ENCODE data around the gene SLC16A5. TPM values are rescaled to one million over a fixed set of nuclear protein-coding genes. Genes with fewer than 3 reads are reported as not detected.

Gene SLC16A5
- total and polyA plus RNA-seq, 2 donors (not counting 1 experiment from before 2014, with no cell fraction given): 9.3 to 14.5 TPM

GRCh38 chr17:75113798-75114551, 26.2 kb downstream of the SLC16A5 start:
- H3K4me1 Mint-ChIP-seq: peaks cover 63% of the 10 kb centered on the region
- H3K4me2 ChIP-seq (replicated peaks; ENCODE audit: low read depth, low read length, poor library complexity, severe bottlenecking): peak overlapping the region; percentile 82
- ChIA-PET CTCF (interaction anchor here (0.5 to 11.4 kb wide), 73 partner anchors 10 to 453 kb away, joined by 3 to 373 read pairs (median 4); partner anchors contain the start of genes HID1, JPT1, MIF4GD and MRPS7), POLR2A (interaction anchor here (0.6 to 5.4 kb wide), 12 partner anchors 9 to 176 kb away, joined by 3 to 49 read pairs (median 4); partner anchors contain the start of genes JPT1, MIF4GD, MRPL58 and NT5C)
- H3K9ac ChIP-seq (ENCODE audit: low read length): peak overlapping the region; percentile 71
- H3K27me3 ChIP-seq (replicated peaks in 1 of 4; ENCODE audit: control extremely low read depth in 1 of 4, control insufficient read depth in 3 of 4, insufficient read depth in 4 of 4, low read length in 3 of 4): no peaks in the 10 kb centered on the region
- ATAC-seq (ENCODE audit: low read depth) (peak; percentile 55), DNase-seq (peak; percentile 94)
- no peaks in the 10 kb centered on the region for H3K9me3 Mint-ChIP-seq (ENCODE audit: insufficient read depth)
- H3K4me3 Mint-ChIP-seq: peak overlapping the region; percentile 93
- peaks cover 6% of the 10 kb centered on the region for H4K20me1 ChIP-seq (ENCODE audit: control insufficient read depth, insufficient read depth, low read length, poor library complexity, severe bottlenecking)
- H3K4me3 ChIP-seq (ENCODE audit: control extremely low read depth in 1 of 5, extremely low read depth in 1 of 5, insufficient read depth in 1 of 5, low read depth in 2 of 5, low read length in 4 of 5): peak overlapping the region; percentile 51 to 81 (median 60)
- peaks cover 37% of the 10 kb centered on the region for H3K79me2 ChIP-seq (ENCODE audit: control insufficient read depth, insufficient read depth, low read length)
- TF ChIP-seq CTCF (IDR thresholded peaks at IDR 0.05) (peak; percentile 88), EZH2 (IDR thresholded peaks at IDR 0.05; ENCODE audit: borderline replicate concordance, insufficient read depth, low read depth, low read length, poor library complexity, severe bottlenecking) (no peak)
- WGBS (ENCODE audit: insufficient coverage): 3% methylated on average over 21 of the region's 22 CpGs
- H3K27me3 Mint-ChIP-seq: no peaks in the 10 kb centered on the region
- intact Hi-C loops (cut with micrococcal nuclease): loop anchor here (1.0 kb wide), 7 partner anchors 17 to 298 kb away; partner anchors contain the start of genes JPT1 and NT5C
- peak overlapping the region; percentile 86 for H2AFZ ChIP-seq (ENCODE audit: insufficient read depth, low read depth, low read length, poor library complexity, severe bottlenecking)
- no peaks in the 10 kb centered on the region for H3K36me3 ChIP-seq (replicated peaks in 1 of 2; ENCODE audit: control extremely low read depth in 1 of 2, control insufficient read depth in 1 of 2, extremely low read depth in 1 of 2, insufficient read depth in 2 of 2, low read length in 1 of 2)
- peak overlapping the region; percentile 49 to 72 for H3K27ac ChIP-seq (ENCODE audit: low read length in 2 of 2)
- peak overlapping the region; percentile 94 for H3K27ac Mint-ChIP-seq
- H3K4me1 ChIP-seq (ENCODE audit: control insufficient read depth in 2 of 2, insufficient read depth in 2 of 2, low read length in 2 of 2): peaks cover 55 to 67% of the 10 kb centered on the region in 2 donors
- no peaks in the 10 kb centered on the region for H3K9me3 ChIP-seq (ENCODE audit: control extremely low read depth in 1 of 3, control insufficient read depth in 2 of 3, insufficient read depth in 1 of 3, low read length in 2 of 3)
